GM23338 (cell line): ENCODE measurements around the gene GRM4. TPM values are rescaled to one million over a fixed set of nuclear protein-coding genes. Genes with fewer than 3 reads are reported as not detected.

ENCODE experiments used
- ATAC-seq: fragments of 200-7000 bp; cut with Tn5 transposase; 3 replicates; pipeline ENCODE4 v1.9.1; 2020
- DNase-seq: peaks from one replicate; pipeline ENCODE4 v3.0.0-alpha.2; 2015; ENCODE audit warnings: low spot score
- H2AFZ ChIP-seq: fragments of 200-600 bp; sonication (generic); 2 replicates; pipeline ENCODE4 v1.8.0; 2016; ENCODE audit warnings: antibody characterized with exemption, mild to moderate bottlenecking, moderate library complexity
- H3F3A ChIP-seq: fragments of 200-600 bp; sonication (generic); replicated peaks from 2 replicates; pipeline ENCODE4 v1.8.0; 2017; ENCODE audit warnings: antibody characterized with exemption, mixed run types, low read depth
- H3K27ac ChIP-seq: fragments of 200-600 bp; sonication (generic); 2 replicates; pipeline ENCODE4 v1.6.1; 2016; ENCODE audit warnings: low read depth
- H3K27me3 ChIP-seq: fragments of 200-600 bp; sonication (generic); 2 replicates; pipeline ENCODE4 v1.8.0; 2016; ENCODE audit warnings: mild to moderate bottlenecking, mixed run types, moderate library complexity; ENCODE audit not compliant: insufficient read depth
- H3K36me3 ChIP-seq: fragments of 200-600 bp; sonication (generic); 2 replicates; pipeline ENCODE4 v1.8.0; 2016; ENCODE audit warnings: mild to moderate bottlenecking; ENCODE audit not compliant: insufficient read depth
- H3K4me1 ChIP-seq: fragments of 200-600 bp; sonication (generic); 2 replicates; pipeline ENCODE4 v1.8.0; 2016; ENCODE audit warnings: mild to moderate bottlenecking, moderate library complexity; ENCODE audit not compliant: insufficient read depth
- H3K4me2 ChIP-seq: fragments of 200-600 bp; sonication (generic); 2 replicates; pipeline ENCODE4 v1.7.1; 2017; ENCODE audit warnings: mixed run types
- H3K4me3 ChIP-seq: fragments of 200-600 bp; sonication (generic); 2 replicates; pipeline ENCODE4 v1.6.1; 2016; ENCODE audit warnings: mixed run types
- H3K79me2 ChIP-seq: fragments of 200-600 bp; sonication (generic); replicated peaks from 2 replicates; pipeline ENCODE4 v1.8.0; 2017; ENCODE audit warnings: mild to moderate bottlenecking; ENCODE audit not compliant: insufficient read depth
- H3K9me2 ChIP-seq: fragments of 200-600 bp; sonication (generic); 2 replicates; pipeline ENCODE4 v1.8.0; 2017; ENCODE audit not compliant: insufficient read depth
- H4K20me1 ChIP-seq: fragments of 200-600 bp; sonication (generic); replicated peaks from 2 replicates; pipeline ENCODE4 v1.8.0; 2017; ENCODE audit warnings: mild to moderate bottlenecking; ENCODE audit not compliant: insufficient read depth
- H3K27ac Mint-ChIP-seq: 2 replicates; pipeline ENCODE4 v1.8.0; 2020; ENCODE audit warnings: inconsistent platforms, mild to moderate bottlenecking, moderate library complexity, mixed read lengths
- H3K27me3 Mint-ChIP-seq: 3 replicates; pipeline ENCODE4 v1.8.0; 2022; ENCODE audit warnings: low read depth, mild to moderate bottlenecking, moderate library complexity, mixed read lengths, inconsistent platforms; ENCODE audit not compliant: insufficient read depth, poor library complexity
- H3K36me3 Mint-ChIP-seq: 3 replicates; pipeline ENCODE4 v1.8.0; 2021; ENCODE audit warnings: low read depth, mild to moderate bottlenecking, inconsistent platforms, moderate library complexity, mixed read lengths
- H3K4me1 Mint-ChIP-seq: 3 replicates; pipeline ENCODE4 v1.8.0; 2020; ENCODE audit warnings: mild to moderate bottlenecking, inconsistent platforms, mixed read lengths
- H3K4me3 Mint-ChIP-seq: 3 replicates; pipeline ENCODE4 v1.8.0; 2021; ENCODE audit warnings: moderate library complexity, mild to moderate bottlenecking, inconsistent platforms, mixed read lengths
- H3K9me3 Mint-ChIP-seq: 3 replicates; pipeline ENCODE4 v1.8.0; 2020; ENCODE audit warnings: moderate library complexity, mild to moderate bottlenecking, inconsistent platforms, mixed read lengths
- EZH2 ChIP-seq: fragments of 200-600 bp; sonication (generic); IDR thresholded peaks from one replicate; pipeline ENCODE4 v1.8.0; 2017; ENCODE audit warnings: antibody characterized with exemption, mild to moderate bottlenecking, low read depth; ENCODE audit not compliant: unreplicated experiment
- EZH2phosphoT487 ChIP-seq: fragments of 200-600 bp; sonication (generic); IDR thresholded peaks from one replicate; pipeline ENCODE4 v1.8.1; 2018; ENCODE audit warnings: antibody characterized with exemption; ENCODE audit not compliant: unreplicated experiment
- JUNB ChIP-seq: IDR thresholded peaks from one replicate; pipeline ENCODE4 v1.6.1; 2016; ENCODE audit warnings: antibody characterized with exemption; ENCODE audit not compliant: unreplicated experiment
- ZNF462 ChIP-seq: fragments of 250-450 bp; sonication (Bioruptor Pico); IDR thresholded peaks from 2 replicates; pipeline ENCODE4 v1.5.0; 2020; ENCODE audit warnings: mild to moderate bottlenecking, moderate library complexity
- polyA plus RNA-seq: library from polyadenylated mRNA; unstranded; fragments of >200 nt; fragmentation: Nextera tagmentation; extraction: Ambion mirVana; gene quantifications from 2 replicates; pipeline ENCODE4 v1.2.1, GENCODE V29; 2016
- total RNA-seq: library from RNA; depleted of rRNA; stranded (reverse); fragments of >200 nt; shearing (Covaris generic); gene quantifications from 2 replicates; pipeline ENCODE4 v1.2.3, GENCODE V29; 2014
- TF ChIP-seq, protein P1 (sequence below): IDR thresholded peaks from one replicate; pipeline ENCODE4 v1.6.1; 2018; ENCODE audit warnings: antibody characterized with exemption; ENCODE audit not compliant: unreplicated experiment
- TF ChIP-seq, protein P2 (sequence below): IDR thresholded peaks from 2 replicates; pipeline ENCODE4 v1.6.1; 2016; ENCODE audit warnings: antibody characterized with exemption
- TF ChIP-seq, protein P3 (sequence below), 2 experiments: fragments of 200-600 bp in 1 of 2; sonication (generic) in 1 of 2; conservative IDR thresholded peaks; 2 replicates each; pipeline versions ENCODE4 v1.5.1 to v1.6.1; 2016 to 2017; ENCODE audit warnings: antibody characterized with exemption in 2 of 2, low read depth in 2 of 2, mild to moderate bottlenecking in 2 of 2, moderate library complexity in 1 of 2

Gene GRM4
- total and polyA plus RNA-seq, 2 experiments from 2014 or later: 7.0 to 30.6 TPM

DNA sequence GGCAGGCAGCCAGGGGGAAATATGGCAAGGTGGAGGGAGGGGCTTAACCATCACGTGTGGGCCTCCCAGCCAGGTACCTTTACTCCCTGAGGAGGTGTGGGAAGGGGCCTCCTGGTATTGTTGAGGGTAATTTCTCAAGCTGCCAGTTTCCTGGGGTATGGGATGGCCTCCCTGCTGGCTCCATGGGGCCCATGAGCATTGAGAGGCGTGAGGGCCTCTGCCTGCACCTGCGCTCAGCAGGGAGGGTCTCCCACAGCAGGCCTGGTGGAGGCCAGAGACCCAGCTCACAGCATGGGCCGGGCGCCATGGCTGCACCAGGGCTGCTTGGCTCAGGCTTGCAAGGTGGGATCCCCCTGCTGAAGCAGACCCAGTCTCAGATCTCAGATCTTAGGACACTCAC, 113.0 kb downstream of the GRM4 start:
- no peak overlapping the region for H3K27ac ChIP-seq
- DNase-seq (no peak), ATAC-seq (no peak)
- H3K9me2 ChIP-seq: no peaks in the 10 kb centered on the region
- H3K4me3 ChIP-seq: no peak overlapping the region
- Mint-ChIP-seq H3K36me3 (peaks cover 9% of the 10 kb centered on the region; the same call in 2 of the 3 replicates), H3K4me3 (no peak overlapping the region), H3K4me1 (peaks cover 5% of the 10 kb centered on the region; the same call in 1 of the 3 replicates), H3K27ac (no peak overlapping the region), H3K27me3 (peaks cover 4% of the 10 kb centered on the region), H3K9me3 (no peaks in the 10 kb centered on the region; the same call in 2 of the 3 replicates)
- H3K4me2 ChIP-seq: no peak overlapping the region
- no peak for TF ChIP-seq EZH2phosphoT487
- TF ChIP-seq, protein P1, sequence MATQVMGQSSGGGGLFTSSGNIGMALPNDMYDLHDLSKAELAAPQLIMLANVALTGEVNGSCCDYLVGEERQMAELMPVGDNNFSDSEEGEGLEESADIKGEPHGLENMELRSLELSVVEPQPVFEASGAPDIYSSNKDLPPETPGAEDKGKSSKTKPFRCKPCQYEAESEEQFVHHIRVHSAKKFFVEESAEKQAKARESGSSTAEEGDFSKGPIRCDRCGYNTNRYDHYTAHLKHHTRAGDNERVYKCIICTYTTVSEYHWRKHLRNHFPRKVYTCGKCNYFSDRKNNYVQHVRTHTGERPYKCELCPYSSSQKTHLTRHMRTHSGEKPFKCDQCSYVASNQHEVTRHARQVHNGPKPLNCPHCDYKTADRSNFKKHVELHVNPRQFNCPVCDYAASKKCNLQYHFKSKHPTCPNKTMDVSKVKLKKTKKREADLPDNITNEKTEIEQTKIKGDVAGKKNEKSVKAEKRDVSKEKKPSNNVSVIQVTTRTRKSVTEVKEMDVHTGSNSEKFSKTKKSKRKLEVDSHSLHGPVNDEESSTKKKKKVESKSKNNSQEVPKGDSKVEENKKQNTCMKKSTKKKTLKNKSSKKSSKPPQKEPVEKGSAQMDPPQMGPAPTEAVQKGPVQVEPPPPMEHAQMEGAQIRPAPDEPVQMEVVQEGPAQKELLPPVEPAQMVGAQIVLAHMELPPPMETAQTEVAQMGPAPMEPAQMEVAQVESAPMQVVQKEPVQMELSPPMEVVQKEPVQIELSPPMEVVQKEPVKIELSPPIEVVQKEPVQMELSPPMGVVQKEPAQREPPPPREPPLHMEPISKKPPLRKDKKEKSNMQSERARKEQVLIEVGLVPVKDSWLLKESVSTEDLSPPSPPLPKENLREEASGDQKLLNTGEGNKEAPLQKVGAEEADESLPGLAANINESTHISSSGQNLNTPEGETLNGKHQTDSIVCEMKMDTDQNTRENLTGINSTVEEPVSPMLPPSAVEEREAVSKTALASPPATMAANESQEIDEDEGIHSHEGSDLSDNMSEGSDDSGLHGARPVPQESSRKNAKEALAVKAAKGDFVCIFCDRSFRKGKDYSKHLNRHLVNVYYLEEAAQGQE: no peak
- TF ChIP-seq EZH2: no peak
- no peak for TF ChIP-seq JUNB
- TF ChIP-seq, protein P2, sequence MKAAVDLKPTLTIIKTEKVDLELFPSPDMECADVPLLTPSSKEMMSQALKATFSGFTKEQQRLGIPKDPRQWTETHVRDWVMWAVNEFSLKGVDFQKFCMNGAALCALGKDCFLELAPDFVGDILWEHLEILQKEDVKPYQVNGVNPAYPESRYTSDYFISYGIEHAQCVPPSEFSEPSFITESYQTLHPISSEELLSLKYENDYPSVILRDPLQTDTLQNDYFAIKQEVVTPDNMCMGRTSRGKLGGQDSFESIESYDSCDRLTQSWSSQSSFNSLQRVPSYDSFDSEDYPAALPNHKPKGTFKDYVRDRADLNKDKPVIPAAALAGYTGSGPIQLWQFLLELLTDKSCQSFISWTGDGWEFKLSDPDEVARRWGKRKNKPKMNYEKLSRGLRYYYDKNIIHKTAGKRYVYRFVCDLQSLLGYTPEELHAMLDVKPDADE: no peak
- TF ChIP-seq ZNF462 (CRISPR knock-in tag): no peak
- TF ChIP-seq, protein P3, sequence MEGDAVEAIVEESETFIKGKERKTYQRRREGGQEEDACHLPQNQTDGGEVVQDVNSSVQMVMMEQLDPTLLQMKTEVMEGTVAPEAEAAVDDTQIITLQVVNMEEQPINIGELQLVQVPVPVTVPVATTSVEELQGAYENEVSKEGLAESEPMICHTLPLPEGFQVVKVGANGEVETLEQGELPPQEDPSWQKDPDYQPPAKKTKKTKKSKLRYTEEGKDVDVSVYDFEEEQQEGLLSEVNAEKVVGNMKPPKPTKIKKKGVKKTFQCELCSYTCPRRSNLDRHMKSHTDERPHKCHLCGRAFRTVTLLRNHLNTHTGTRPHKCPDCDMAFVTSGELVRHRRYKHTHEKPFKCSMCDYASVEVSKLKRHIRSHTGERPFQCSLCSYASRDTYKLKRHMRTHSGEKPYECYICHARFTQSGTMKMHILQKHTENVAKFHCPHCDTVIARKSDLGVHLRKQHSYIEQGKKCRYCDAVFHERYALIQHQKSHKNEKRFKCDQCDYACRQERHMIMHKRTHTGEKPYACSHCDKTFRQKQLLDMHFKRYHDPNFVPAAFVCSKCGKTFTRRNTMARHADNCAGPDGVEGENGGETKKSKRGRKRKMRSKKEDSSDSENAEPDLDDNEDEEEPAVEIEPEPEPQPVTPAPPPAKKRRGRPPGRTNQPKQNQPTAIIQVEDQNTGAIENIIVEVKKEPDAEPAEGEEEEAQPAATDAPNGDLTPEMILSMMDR (conservative IDR thresholded peaks at IDR 0.05; ENCODE audit: low read depth in 2 of 2): no peak
- H3K36me3 ChIP-seq: no peaks in the 10 kb centered on the region
- H2AFZ ChIP-seq: no peak overlapping the region
- no peaks in the 10 kb centered on the region for H3K27me3 ChIP-seq
- H3K79me2 ChIP-seq: no peaks in the 10 kb centered on the region
- no peaks in the 10 kb centered on the region for H3K4me1 ChIP-seq
- no peaks in the 10 kb centered on the region for H3F3A ChIP-seq
- H4K20me1 ChIP-seq: no peaks in the 10 kb centered on the region
